A673 (cell line): ENCODE measurements around the gene ABHD11. TPM values are rescaled to one million over a fixed set of nuclear protein-coding genes. Genes with fewer than 3 reads are reported as not detected.
"Not testable (repeated sequence)": the region's sequence is repeated elsewhere in the genome, so short reads cannot be mapped to it uniquely, and the experiment has no call there.

Experiments used
- BruUV-seq: library from RNA; stranded (reverse); fragments of 400-500 nt; replicated peaks from 2 replicates; lab custom pipeline; 2021; lab: Mats Ljungman, UMichigan
- CTCF ChIA-PET: fragments of 300-600 bp; sonication (Branson Sonifier 250); formaldehyde crosslinking; loops from one replicate; lab custom pipeline; 2022; ENCODE audit warnings: antibody characterized with exemption; lab: Charles Lee
- POLR2A ChIA-PET: fragments of 300-600 bp; sonication (Branson Sonifier 250); formaldehyde crosslinking; loops from one replicate; lab custom pipeline; 2022; ENCODE audit warnings: antibody characterized with exemption; ENCODE audit not compliant: low non-redundant PET; lab: Charles Lee
- DNase-seq: peaks from one replicate; pipeline ENCODE4 v3.0.0-alpha.2; 2015; ENCODE audit warnings: low spot score
- H3K27ac ChIP-seq: fragments of 200-600 bp; sonication (generic); 2 replicates; pipeline ENCODE4 v1.5.1; 2016; ENCODE audit warnings: mixed run types, low read depth, mild to moderate bottlenecking, mixed read lengths, antibody characterized with exemption, low read length; ENCODE audit not compliant: poor library complexity, severe bottlenecking
- H3K27me3 ChIP-seq: fragments of 200-600 bp; sonication (generic); replicated peaks from 2 replicates; pipeline ENCODE4 v1.6.1; 2017; ENCODE audit warnings: mixed run types, low read depth, mild to moderate bottlenecking, mixed read lengths, antibody characterized with exemption, low read length; ENCODE audit not compliant: insufficient read depth, poor library complexity
- H3K36me3 ChIP-seq: fragments of 200-600 bp; sonication (generic); 2 replicates; pipeline ENCODE4 v1.6.1; 2016; ENCODE audit warnings: mixed run types, mild to moderate bottlenecking, mixed read lengths, antibody characterized with exemption, low read length; ENCODE audit not compliant: insufficient read depth, poor library complexity, severe bottlenecking
- H3K4me1 ChIP-seq: fragments of 200-600 bp; sonication (generic); 2 replicates; pipeline ENCODE4 v1.6.1; 2017; ENCODE audit warnings: mixed run types, mild to moderate bottlenecking, mixed read lengths, antibody characterized with exemption, low read length; ENCODE audit not compliant: insufficient read depth, poor library complexity, severe bottlenecking
- H3K4me3 ChIP-seq: fragments of 200-600 bp; sonication (generic); 2 replicates; pipeline ENCODE4 v1.5.1; 2016; ENCODE audit warnings: low read depth, mixed run types, mild to moderate bottlenecking, mixed read lengths, low read length; ENCODE audit not compliant: poor library complexity, severe bottlenecking
- H3K9me3 ChIP-seq: fragments of 200-600 bp; sonication (generic); 2 replicates; pipeline ENCODE4 v1.6.1; 2016; ENCODE audit warnings: mixed run types, low read depth, mild to moderate bottlenecking, mixed read lengths, antibody characterized with exemption, low read length; ENCODE audit not compliant: poor library complexity, severe bottlenecking
- CTCF ChIP-seq: fragments of 300-800, 200-600 bp; sonication (generic); conservative IDR thresholded peaks from 2 replicates; pipeline ENCODE4 v1.5.1; 2017; ENCODE audit warnings: low read depth, mild to moderate bottlenecking, antibody characterized with exemption, low read length, moderate library complexity, mixed read lengths
- EZH2 ChIP-seq: fragments of 200-600 bp; sonication (generic); IDR thresholded peaks from 2 replicates; pipeline ENCODE4 v1.6.1; 2017; ENCODE audit warnings: borderline replicate concordance, low read depth, mild to moderate bottlenecking, mixed read lengths, antibody characterized with exemption, low read length; ENCODE audit not compliant: poor library complexity, severe bottlenecking
- intact Hi-C: fragments of 100-400 bp; cut with micrococcal nuclease; formaldehyde crosslinking; loops from one replicate; pipeline ENCODE4 v1.10.0; 2022; ENCODE audit not compliant: unreplicated experiment
- total RNA-seq: library from RNA; stranded (reverse); gene quantifications from 2 replicates; pipeline ENCODE4 v1.2.3, GENCODE V29; 2021

ABHD11 gene
- total RNA-seq, 1 experiment from 2014 or later, result 22.9 TPM

- Histone ChIP-seq H3K27ac (peak overlapping the region; percentile 74), H3K27me3 (no peaks in the 10 kb centered on the region), H3K4me3 (no peak overlapping the region), H3K36me3 (no peaks in the 10 kb centered on the region), H3K9me3 (no peaks in the 10 kb centered on the region), H3K4me1 (peaks cover 48% of the 10 kb centered on the region)
- TF ChIP-seq EZH2 (no peak), CTCF (no peak)
- CTCF ChIA-PET, result interaction anchor here (0.5 to 0.9 kb wide), 2 partner anchors 12 to 17 kb away, joined by 5 to 7 read pairs; no protein-coding TSS in a partner anchor
- intact Hi-C loops, result loop anchor here (5.0 kb wide), 1 partner anchor 49 kb away; the partner anchor contains the start of gene VPS37D
- POLR2A ChIA-PET, result no interaction called here
- no TSS peak for BruUV-seq
- no peak for DNase-seq
Measured at GRCh38 chr7:73716318-73716890, 22.2 kb downstream of the ABHD11 start.

- peaks cover 54% of the 10 kb centered on the region for H3K4me1 ChIP-seq
- H3K9me3 ChIP-seq, result no peaks in the 10 kb centered on the region
- no peak overlapping the region for H3K4me3 ChIP-seq
- no peak for TF ChIP-seq EZH2
- TF ChIP-seq CTCF, result no peak
- POLR2A ChIA-PET, result no interaction called here
- CTCF ChIA-PET, result interaction anchor here (0.9 kb wide), 1 partner anchor 11 kb away, joined by 7 read pairs; no protein-coding TSS in a partner anchor
- H3K27me3 ChIP-seq, result no peaks in the 10 kb centered on the region
- intact Hi-C loops, result loop anchor here (5.0 kb wide), 1 partner anchor 48 kb away; the partner anchor contains the start of gene VPS37D
- H3K27ac ChIP-seq, result peak overlapping the region; percentile 74
- H3K36me3 ChIP-seq, result no peaks in the 10 kb centered on the region
- peak; percentile 70 for DNase-seq
- no TSS peak for BruUV-seq
Measured at GRCh38 chr7:73715648-73716317, 22.8 kb downstream of the ABHD11 start.

- H3K27me3 ChIP-seq, H3K27ac ChIP-seq, intact Hi-C loops, H3K4me3 ChIP-seq, H3K9me3 ChIP-seq, H3K36me3 ChIP-seq, BruUV-seq, POLR2A ChIA-PET, DNase-seq, CTCF ChIA-PET: not testable (repeated sequence)
- H3K4me1 ChIP-seq, result peaks cover 54% of the 10 kb centered on the region
Measured at GRCh38 chr7:73713319-73713718, 25.3 kb downstream of the ABHD11 start.
